ENCODE measurements around the gene ERG.

ERG gene

DNA sequence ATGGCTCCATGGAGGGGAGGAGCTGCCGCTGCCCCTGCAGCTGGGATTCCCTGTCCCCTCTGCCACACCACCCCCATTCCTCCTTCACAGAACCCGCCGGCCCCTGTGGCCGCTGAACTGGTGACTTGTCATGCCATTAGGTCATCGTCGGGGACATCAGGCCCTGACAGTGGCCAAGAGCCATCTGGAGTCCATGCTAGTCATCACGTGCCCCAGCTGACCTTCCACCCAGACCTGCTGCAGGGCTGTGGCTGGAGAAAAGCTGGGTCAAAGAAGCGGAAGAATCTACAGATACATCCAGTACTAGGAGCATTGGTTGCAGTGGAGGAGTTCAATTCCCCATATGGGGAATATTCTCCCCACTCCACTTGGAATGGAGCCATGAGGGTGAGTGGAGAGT is 163.4 kb downstream of the ERG start:
- no peak for DNase-seq (ENCODE audit: low read depth)
- H3K4me3 ChIP-seq (ENCODE audit: low read length): no peak overlapping the region
- TF ChIP-seq, protein P1, sequence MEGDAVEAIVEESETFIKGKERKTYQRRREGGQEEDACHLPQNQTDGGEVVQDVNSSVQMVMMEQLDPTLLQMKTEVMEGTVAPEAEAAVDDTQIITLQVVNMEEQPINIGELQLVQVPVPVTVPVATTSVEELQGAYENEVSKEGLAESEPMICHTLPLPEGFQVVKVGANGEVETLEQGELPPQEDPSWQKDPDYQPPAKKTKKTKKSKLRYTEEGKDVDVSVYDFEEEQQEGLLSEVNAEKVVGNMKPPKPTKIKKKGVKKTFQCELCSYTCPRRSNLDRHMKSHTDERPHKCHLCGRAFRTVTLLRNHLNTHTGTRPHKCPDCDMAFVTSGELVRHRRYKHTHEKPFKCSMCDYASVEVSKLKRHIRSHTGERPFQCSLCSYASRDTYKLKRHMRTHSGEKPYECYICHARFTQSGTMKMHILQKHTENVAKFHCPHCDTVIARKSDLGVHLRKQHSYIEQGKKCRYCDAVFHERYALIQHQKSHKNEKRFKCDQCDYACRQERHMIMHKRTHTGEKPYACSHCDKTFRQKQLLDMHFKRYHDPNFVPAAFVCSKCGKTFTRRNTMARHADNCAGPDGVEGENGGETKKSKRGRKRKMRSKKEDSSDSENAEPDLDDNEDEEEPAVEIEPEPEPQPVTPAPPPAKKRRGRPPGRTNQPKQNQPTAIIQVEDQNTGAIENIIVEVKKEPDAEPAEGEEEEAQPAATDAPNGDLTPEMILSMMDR (conservative IDR thresholded peaks at IDR 0.05; ENCODE audit: low read depth, low read length): no peak

DNA sequence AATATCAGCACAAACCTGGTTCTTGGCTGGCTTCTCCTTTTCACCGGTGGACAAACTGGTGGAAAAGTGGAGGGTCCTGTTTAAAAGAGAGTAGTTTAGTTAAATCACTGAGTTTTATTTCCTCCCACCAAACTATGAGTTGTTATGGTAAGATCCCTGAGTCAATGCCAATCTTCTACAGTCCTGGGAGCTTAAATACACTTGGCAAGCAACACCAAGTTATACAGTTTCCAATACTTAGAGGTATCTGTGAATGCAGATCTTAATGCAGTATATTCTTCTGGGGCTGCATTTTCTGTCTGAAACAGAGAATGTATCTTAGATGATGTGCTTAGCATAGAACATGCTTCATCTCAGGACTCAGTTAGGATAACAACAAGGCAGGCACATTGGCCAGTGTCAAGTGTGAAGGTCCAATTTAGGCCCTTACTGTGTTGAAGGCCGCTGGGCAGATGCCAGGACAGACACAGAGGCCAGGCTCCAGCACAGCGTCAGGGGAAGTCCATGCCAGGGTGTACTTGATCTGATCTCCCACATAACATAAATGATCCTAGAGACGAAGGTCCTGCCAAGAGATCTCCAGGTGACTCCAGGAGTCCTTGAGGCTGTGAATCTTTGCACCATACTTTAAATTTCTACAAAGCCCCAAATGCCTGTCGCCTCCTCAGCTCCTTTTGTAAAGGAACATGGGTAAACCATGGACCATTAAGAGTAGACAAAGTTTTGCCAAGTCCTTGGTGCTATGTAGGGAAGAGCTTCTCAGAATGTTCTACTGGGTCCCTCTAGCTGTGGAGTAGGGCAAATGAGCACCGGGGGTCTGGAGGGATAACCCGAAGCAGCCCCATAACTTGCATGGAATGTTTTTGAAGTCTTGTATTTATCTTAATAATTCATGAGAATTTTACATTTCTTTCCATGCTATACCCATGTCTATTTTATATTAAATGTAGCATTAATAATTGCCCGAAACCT is 164.7 kb downstream of the ERG start:
- no peak for DNase-seq (ENCODE audit: low read depth)

DNA sequence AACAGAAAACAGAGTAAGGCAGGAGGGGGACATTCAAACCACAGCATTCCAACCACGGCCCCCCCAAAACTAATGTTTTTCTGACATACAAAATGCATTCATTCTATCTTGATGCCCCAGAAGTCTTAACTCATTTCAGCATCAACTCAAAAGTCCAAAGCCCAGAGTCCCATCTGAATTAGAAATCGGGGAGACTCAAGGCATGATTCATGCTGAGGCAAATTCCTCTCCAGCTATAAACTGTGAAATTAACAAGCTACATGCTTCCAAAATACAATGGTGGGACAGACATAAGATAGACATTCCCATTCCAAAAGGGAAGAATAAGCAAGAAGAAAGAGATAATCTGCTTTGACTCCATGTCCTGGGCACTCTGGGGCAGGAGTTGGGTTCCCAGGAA is 167.6 kb downstream of the ERG start:
- no peak for DNase-seq (ENCODE audit: low read depth)
- no peak overlapping the region for H3K4me3 ChIP-seq (ENCODE audit: low read length)
- TF ChIP-seq, protein P1 (conservative IDR thresholded peaks at IDR 0.05; ENCODE audit: low read depth, low read length): no peak

More for the DNA sequence above, 164.7 kb downstream of the ERG start:
- TF ChIP-seq, protein P1 (conservative IDR thresholded peaks at IDR 0.05; ENCODE audit: low read depth, low read length): peak; percentile 43
- no peak overlapping the region for H3K4me3 ChIP-seq (ENCODE audit: low read length)

Data from retinal pigment epithelial cell (primary cell).